ENCODE results near the gene TRAM2.
"Not testable (repeated sequence)": the region's sequence is repeated elsewhere in the genome, so short reads cannot be mapped to it uniquely, and the experiment has no call there.

TRAM2 gene

DNA sequence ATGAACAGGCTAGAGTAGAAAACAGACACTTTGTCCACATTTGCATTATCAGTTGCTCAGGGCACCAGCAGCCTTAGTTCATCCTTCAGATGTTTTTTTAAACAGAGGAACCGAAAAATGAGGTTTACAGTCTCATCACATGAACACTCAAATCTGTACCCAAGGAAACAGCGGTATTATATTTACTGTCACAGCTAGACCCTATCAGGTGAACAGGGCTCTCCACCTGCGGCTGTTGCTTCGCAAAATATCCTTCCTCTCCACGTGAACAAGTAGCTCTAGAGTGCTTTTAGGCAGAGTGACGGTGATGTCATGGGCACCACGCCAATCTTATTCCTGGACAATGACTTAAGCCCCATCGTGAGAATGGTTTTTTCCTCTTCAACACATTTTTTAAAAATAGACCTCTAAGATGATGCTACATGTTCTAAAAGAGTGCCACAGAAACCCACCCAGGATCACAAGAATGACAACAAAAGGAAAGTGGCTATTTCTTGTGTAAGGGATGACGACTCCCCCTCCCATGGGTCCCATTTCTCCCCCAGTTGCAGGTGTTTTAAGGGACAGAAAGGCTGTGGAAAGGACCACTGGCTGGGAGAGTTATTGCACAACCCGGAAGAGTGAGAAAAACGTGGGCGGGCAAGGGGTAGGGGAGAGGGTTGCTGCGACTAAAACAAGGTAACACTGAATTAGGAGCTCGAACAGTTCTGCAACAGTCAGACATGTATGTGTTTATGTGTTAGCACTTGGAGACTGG, 79.0 kb downstream of the TRAM2 start:
- Mint-ChIP-seq H3K27me3 (no peaks in the 10 kb centered on the region), H3K27ac (peak overlapping the region; percentile 98)
- ATAC-seq = peak; percentile 92

DNA sequence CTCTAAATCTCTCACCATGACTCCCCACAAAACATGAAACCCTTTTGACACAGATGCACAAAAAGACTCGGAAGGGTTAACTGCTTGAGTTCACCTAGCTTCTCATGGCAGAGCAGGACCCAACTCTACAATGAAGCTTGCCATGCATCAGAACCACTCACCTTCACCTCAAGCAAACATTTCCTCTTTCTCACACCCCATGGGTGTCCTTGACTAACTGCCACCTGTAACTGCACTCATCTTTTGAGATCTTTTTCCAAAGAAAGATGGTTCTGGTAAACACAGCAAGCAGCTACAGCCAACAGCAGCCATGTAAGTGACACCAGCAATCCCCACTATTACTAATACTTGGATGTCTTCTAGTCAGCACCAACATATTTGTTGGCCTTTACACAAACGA, 80.2 kb downstream of the TRAM2 start:
- Mint-ChIP-seq H3K9me3 (no peaks in the 10 kb centered on the region), H3K27me3 (no peaks in the 10 kb centered on the region), H3K27ac (peak overlapping the region; percentile 98), H3K4me1 (peaks cover 84% of the 10 kb centered on the region), H3K36me3 (peaks cover 9% of the 10 kb centered on the region), H3K4me3 (peak overlapping the region; percentile 9)
- ATAC-seq = peak; percentile 46

More for the DNA sequence above, 79.0 kb downstream of the TRAM2 start:
- peak overlapping the region; percentile 67 for H3K4me3 Mint-ChIP-seq
- H3K4me1 Mint-ChIP-seq = peaks cover 72% of the 10 kb centered on the region
- H3K36me3 Mint-ChIP-seq = peaks cover 14% of the 10 kb centered on the region
- no peaks in the 10 kb centered on the region for H3K9me3 Mint-ChIP-seq

DNA sequence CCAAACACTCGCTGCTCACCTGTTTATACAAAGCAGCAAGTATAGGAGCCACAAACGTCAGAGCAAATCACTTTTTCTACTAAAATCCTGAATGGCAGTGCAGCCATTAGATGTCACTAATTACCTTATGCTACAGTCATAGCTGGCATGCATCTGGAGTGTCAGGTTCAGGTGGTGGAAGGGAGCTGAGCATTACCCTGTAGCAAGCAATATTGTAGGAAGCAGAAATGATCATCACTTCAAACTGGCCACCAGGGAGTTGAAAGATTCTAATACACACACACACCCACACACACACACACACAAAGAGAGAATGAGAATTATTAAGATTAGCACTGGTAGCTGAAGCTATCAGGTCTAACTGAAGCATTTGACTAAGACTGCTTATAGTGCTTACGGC, 80.9 kb downstream of the TRAM2 start:
- H3K4me1 Mint-ChIP-seq = peaks cover 91% of the 10 kb centered on the region
- no peaks in the 10 kb centered on the region for H3K9me3 Mint-ChIP-seq

DNA sequence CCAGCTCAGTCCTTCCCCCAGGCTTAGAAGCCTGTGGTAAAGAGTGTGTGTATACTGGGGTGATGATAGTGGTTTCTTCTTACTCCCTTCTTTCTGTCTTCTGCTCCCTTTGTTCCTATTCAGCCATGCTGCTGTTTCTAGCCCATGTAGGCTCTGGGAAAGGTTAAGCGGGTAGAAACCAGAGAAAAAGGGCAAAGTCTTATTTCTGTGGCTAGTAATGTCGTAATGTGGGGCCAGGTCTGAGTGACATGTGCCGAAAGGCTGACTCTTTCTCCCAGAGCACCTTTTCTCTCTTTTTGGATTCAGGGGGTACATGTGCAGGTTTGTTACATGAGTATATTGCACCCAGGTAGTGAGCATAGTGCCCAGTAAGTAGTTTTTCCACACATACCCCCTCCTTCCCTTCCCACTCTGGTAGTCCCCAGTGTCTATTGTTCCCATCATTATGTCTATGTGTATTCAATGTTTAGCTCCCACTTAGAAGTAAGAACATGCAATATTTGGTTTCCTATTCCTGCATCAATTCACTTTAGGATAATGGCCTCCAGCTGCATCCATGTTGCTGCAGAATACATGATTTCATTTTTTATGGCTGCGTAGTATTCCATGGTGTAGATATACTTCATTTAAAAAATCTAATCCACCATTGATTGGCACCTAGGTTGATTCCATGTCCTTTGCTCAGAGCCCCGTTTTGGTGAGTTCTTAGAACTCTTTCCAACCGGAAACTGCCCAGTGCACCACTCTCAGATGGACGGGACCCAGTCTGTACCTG, 82.4 kb downstream of the TRAM2 start:
- no peak overlapping the region for H3K4me3 Mint-ChIP-seq
- H3K4me1 Mint-ChIP-seq = peaks cover 100% of the 10 kb centered on the region
- peaks cover 9% of the 10 kb centered on the region for H3K36me3 Mint-ChIP-seq
- no peak for ATAC-seq
- no peaks in the 10 kb centered on the region for H3K27me3 Mint-ChIP-seq
- no peaks in the 10 kb centered on the region for H3K9me3 Mint-ChIP-seq
- H3K27ac Mint-ChIP-seq = peak overlapping the region; percentile 98

More for the DNA sequence above, 80.9 kb downstream of the TRAM2 start:
- Mint-ChIP-seq H3K27ac (peak overlapping the region; percentile 98), H3K27me3 (no peaks in the 10 kb centered on the region), H3K36me3 (peaks cover 9% of the 10 kb centered on the region), H3K4me3 (no peak overlapping the region)
- no peak for ATAC-seq

DNA sequence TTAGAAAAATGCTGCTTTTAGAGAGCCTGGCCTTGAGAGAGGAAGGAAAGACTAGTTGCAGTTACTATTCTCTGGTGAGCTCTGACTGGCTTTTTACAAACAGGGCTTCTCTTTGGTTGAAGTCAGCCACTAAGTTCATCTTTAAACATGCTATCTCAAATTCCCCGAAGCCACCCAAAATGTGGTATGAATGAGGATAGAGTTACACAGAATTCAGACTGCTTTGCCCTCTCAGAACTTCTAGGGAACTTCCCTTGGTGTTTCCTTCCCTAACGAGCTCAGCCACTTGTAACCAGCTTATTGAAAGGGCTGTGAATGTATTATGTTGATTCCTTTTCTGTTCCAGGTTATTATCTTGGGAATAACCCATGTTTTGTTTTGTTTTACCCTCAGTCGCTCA, 83.2 kb downstream of the TRAM2 start:
- Mint-ChIP-seq H3K4me1 (peaks cover 91% of the 10 kb centered on the region), H3K27me3 (no peaks in the 10 kb centered on the region), H3K27ac (peak overlapping the region; percentile 98), H3K36me3 (peaks cover 9% of the 10 kb centered on the region), H3K4me3 (peak overlapping the region; percentile 39), H3K9me3 (no peaks in the 10 kb centered on the region)
- peak; percentile 66 for ATAC-seq

DNA sequence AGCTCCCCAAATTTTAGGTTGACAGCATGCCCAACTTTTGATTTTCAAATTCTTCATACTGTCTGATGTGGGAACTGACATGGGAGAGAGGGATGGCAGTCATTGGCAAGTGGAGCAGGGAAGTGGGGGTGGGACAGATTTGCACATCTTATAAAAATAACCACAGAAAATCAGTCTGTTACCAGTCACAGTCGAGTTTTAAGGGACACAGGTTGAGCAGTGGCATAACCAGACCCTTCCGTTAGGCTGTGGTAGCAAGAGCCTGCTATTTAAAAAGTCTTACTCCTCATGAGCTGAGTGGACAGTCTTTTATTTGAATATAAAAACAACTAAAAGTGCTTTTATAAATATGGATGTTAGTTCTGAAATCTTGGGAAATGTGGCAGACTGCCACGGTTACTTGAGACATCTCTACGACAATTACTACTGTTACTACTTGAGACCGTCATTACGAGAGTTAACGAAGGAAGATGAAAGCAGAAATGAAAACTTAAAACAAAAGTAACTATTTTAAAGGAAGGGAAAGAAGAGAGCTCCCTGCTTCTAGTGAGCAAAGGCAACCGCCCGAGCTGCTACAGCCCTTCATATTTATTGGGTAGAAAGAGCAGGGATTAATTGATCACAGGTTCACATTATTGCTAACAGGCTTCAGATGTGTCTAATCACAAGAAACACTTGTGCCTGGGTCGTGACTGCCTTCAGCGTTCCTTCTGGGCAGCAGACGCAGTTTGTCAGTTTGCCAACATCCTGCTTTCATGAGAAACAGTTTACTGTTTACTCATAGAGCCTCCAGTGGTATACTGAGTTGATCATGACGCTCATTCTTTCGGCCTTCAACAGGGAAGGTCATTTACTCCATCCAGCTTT, 85.4 kb downstream of the TRAM2 start:
- Mint-ChIP-seq H3K4me1 (peaks cover 69% of the 10 kb centered on the region), H3K36me3 (peaks cover 13% of the 10 kb centered on the region), H3K27ac (peak overlapping the region; percentile 98), H3K9me3 (no peaks in the 10 kb centered on the region), H3K4me3 (peak overlapping the region; percentile 75), H3K27me3 (no peaks in the 10 kb centered on the region)
- ATAC-seq = peak; percentile 76

DNA sequence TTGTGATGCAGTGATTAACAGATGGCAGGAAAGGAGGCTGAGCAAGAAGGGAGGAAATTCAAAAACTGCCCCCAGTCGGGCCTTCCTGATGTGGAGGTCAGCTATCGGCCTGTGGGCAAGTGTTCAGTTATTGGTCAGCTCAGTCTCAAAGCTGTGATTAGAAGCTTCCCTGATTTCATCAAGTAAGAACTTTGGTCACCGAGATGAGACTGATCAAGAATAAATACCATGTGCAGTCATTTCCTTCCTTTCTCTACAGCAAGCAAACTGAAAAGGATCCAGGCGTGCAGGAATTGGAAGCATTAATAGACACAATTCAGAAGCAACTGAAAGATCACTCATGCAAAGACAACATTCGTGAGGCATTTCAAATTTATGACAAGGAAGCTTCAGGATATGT, 87.0 kb downstream of the TRAM2 start:
- peak overlapping the region; percentile 98 for H3K27ac Mint-ChIP-seq
- H3K4me1 Mint-ChIP-seq = peaks cover 54% of the 10 kb centered on the region
- H3K4me3 Mint-ChIP-seq = no peak overlapping the region
- ATAC-seq = no peak
- H3K36me3 Mint-ChIP-seq = peaks cover 15% of the 10 kb centered on the region
- H3K27me3 Mint-ChIP-seq = no peaks in the 10 kb centered on the region
- H3K9me3 Mint-ChIP-seq = no peaks in the 10 kb centered on the region

DNA sequence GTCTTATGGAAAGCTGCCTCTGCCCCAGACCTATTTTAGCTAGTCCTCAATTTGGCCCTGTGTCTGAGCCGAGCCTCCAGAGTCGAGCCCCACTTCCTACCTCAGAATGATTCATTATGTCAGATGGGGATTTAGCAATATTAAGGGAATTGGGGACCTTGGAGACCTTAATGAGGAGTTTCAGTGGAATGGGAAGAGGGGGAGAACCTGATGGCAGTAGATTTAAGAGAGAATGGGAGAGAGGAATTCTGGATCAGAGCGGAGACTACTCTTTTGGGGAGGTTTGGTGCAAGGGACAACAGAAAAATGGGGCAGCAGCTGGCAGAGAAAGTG, 93.2 kb downstream of the TRAM2 start:
- peaks cover 6% of the 10 kb centered on the region for H3K4me1 Mint-ChIP-seq

DNA sequence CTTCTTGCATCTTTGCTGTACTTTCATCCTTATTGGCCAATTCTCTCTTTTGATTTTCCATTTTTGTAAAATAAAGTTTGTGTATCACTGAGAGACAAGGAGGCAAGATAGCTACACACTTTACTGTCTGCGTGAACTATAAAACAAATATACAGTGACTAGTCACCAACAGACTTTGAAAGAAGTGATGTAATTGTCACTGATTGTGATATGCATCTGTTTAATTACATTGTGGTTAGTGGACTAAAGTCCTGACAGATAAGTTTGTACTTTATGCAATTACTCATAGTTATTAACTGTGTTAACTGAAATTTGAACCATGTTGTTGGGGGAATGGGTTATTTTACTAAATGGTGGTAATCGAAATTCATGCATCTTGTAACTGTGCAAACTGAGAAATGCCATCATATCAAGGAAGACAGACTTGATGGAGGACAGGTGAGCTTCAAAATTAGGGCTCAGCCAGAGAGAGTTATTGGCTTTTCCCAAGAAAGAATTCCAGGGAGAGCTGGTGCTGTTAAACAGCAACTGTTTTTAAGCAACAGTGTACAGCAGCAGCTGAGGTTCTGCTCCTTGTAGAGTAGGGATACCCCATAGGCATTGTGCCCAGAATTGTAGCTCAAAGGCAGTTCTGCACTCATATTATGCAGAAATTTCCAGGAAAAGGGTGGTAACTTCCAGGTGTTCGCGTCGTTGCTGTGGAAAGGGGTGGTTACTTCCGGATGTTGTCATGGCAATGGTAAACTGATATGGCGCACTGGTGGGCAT, 93.8 kb downstream of the TRAM2 start:
- Mint-ChIP-seq H3K4me1 (peaks cover 6% of the 10 kb centered on the region), H3K9me3 (peaks cover 3% of the 10 kb centered on the region), H3K27ac (no peak overlapping the region), H3K4me3 (no peak overlapping the region), H3K27me3 (no peaks in the 10 kb centered on the region), H3K36me3 (peaks cover 28% of the 10 kb centered on the region)
- no peak for ATAC-seq

More for the DNA sequence above, 93.2 kb downstream of the TRAM2 start:
- H3K4me3 Mint-ChIP-seq = no peak overlapping the region
- peaks cover 28% of the 10 kb centered on the region for H3K36me3 Mint-ChIP-seq
- peaks cover 3% of the 10 kb centered on the region for H3K9me3 Mint-ChIP-seq
- H3K27ac Mint-ChIP-seq = no peak overlapping the region
- no peak for ATAC-seq
- H3K27me3 Mint-ChIP-seq = no peaks in the 10 kb centered on the region

DNA sequence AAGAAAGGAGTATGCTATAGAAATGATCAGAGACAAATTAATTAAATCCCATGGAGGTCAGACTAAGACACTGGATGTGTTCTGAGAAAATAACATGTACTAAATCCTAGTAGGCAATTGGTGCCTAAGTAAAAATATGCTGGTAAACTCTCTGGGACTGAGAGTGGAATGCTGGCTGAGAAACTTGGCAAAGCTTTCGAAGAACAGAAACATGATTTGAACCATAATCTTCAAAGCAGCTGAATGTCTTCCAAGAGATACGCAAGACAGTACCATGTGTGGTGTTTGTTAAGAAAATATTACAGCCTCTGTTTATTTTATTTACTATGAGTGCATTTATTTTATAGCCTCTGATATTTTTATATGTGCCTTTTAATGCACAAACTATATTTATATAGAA, 101.6 kb downstream of the TRAM2 start:
- peaks cover 3% of the 10 kb centered on the region for H3K9me3 Mint-ChIP-seq

DNA sequence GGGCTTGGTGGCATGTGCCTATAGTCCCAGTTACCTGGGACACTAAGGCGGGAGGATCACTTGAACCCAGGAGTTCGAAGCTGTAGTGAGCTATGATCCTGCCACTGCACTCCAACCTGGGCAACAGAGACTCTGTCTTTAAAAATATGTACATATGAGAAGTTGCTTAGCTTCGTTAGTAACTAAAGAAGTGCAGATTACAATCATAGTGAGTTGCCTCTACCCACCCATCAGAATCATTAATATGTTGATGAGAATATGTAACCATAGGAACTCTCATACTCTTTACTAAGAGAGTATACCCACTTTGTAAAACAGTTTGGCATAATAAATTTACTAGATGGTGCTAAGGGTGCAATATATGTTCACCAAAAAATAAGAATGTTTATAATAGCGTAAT, 102.7 kb downstream of the TRAM2 start:
- Mint-ChIP-seq H3K4me3 (no peak overlapping the region), H3K36me3 (peaks cover 11% of the 10 kb centered on the region), H3K4me1 (no peaks in the 10 kb centered on the region), H3K27ac (no peak overlapping the region), H3K27me3 (no peaks in the 10 kb centered on the region), H3K9me3 (peaks cover 3% of the 10 kb centered on the region)
- ATAC-seq = no peak

More for the DNA sequence above, 101.6 kb downstream of the TRAM2 start:
- Mint-ChIP-seq H3K4me1 (peaks cover 2% of the 10 kb centered on the region), H3K27me3 (no peaks in the 10 kb centered on the region), H3K4me3 (no peak overlapping the region), H3K27ac (no peak overlapping the region), H3K36me3 (peaks cover 7% of the 10 kb centered on the region)
- ATAC-seq = no peak

DNA sequence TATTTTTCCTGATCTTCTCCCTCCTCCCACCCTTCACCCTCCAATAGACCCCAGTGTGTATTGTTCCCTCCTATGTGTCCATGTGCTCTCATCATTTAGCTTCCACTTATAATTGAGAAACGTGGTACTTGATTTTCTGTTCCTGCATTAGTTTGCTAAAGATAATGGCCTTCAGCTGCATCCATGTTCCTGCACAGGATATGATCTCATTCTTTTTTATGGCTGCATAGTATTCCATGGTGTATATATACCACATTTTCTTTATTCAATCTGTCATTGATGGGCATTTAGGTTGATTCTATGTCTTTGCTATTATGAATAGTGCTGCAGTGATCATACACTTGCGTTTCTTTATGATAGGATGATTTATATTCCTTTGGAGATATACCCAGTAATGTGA, 115.7 kb downstream of the TRAM2 start:
- not testable (repeated sequence) for H3K4me1 Mint-ChIP-seq, H3K4me3 Mint-ChIP-seq, H3K27me3 Mint-ChIP-seq, ATAC-seq, H3K9me3 Mint-ChIP-seq, H3K27ac Mint-ChIP-seq
- peaks cover 17% of the 10 kb centered on the region for H3K36me3 Mint-ChIP-seq

DNA sequence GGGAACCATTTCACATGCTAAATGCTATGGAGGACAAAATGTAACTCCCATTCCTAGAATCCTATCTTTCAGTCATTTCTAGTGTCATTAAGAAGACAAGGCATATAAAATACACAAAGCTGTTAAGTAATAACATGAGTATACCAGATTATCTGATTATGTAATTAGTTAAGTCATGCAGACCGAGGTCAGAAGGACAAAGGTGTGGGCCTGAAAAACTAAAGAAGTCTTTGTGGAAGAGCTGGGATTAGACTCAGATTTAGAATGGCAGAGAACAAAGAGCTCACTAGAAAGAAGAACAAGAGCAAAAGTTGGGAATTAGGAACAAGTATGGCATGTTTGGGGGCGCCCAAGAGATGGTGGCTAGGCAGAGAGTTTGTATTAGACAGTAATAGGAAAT, 119.8 kb downstream of the TRAM2 start:
- no peaks in the 10 kb centered on the region for H3K4me1 Mint-ChIP-seq

DNA sequence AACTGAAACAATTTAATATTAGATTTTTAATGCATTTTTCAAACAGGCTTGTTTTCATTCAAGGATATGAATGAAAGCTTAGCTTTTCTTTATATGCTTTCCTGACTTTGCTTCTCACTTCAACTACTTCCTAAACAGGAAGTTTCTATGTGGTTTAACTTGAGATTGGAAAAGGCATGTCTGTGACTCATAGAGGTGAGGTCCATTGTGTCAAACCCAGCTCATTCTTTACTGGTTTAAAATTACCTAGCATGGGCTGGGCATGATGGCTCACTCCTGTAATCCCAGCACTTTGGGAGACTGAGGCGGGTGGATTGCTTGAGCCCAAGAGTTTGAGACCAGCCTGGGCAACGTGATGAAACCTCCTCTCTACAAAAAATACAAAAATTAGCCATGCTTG, 122.3 kb downstream of the TRAM2 start:
- no peak for ATAC-seq
- H3K36me3 Mint-ChIP-seq = peaks cover 49% of the 10 kb centered on the region
- no peak overlapping the region for H3K4me3 Mint-ChIP-seq
- H3K27me3 Mint-ChIP-seq = no peaks in the 10 kb centered on the region
- H3K4me1 Mint-ChIP-seq = no peaks in the 10 kb centered on the region
- peaks cover 15% of the 10 kb centered on the region for H3K9me3 Mint-ChIP-seq
- H3K27ac Mint-ChIP-seq = no peak overlapping the region

More for the DNA sequence above, 119.8 kb downstream of the TRAM2 start:
- H3K36me3 Mint-ChIP-seq = peaks cover 29% of the 10 kb centered on the region
- ATAC-seq = no peak
- H3K27me3 Mint-ChIP-seq = no peaks in the 10 kb centered on the region
- no peak overlapping the region for H3K4me3 Mint-ChIP-seq
- no peak overlapping the region for H3K27ac Mint-ChIP-seq
- no peaks in the 10 kb centered on the region for H3K9me3 Mint-ChIP-seq

Measured in stimulated activated memory B cell treated with anti-CD40 and anti-IgM and Interleukin-4, amounts not matched to agents 10 μg/mL and 1 μg/mL and 100 μg/mL, for 72 hours (primary cell).